Lower lobe of right lung (tissue), 2 donors: ENCODE measurements around the gene C1QTNF1. TPM values are rescaled to one million over a fixed set of nuclear protein-coding genes. Genes with fewer than 3 reads are reported as not detected.

Source experiments
- ATAC-seq, 2 donors: fragments of 200-7000 bp; cut with Tn5 transposase; one replicate each; pipeline ENCODE4 v1.9.1; 2020 to 2022; ENCODE audit warnings: mild to moderate bottlenecking in 2 of 2, moderate library complexity in 2 of 2
- DNase-seq: peaks from one replicate; pipeline ENCODE4 v3.0.0-alpha.2; 2020
- H3K27ac ChIP-seq: fragments of 200-600 bp; one replicate; pipeline ENCODE4 v1.8.0; 2022
- H3K27me3 ChIP-seq: fragments of 200-600 bp; one replicate; pipeline ENCODE4 v1.8.0; 2022; ENCODE audit warnings: low read depth
- H3K36me3 ChIP-seq: fragments of 200-600 bp; one replicate; pipeline ENCODE4 v1.8.0; 2022; ENCODE audit warnings: mild to moderate bottlenecking
- H3K4me1 ChIP-seq: fragments of 200-600 bp; one replicate; pipeline ENCODE4 v1.8.0; 2022
- H3K4me3 ChIP-seq: fragments of 200-600 bp; one replicate; pipeline ENCODE4 v1.8.0; 2022; ENCODE audit warnings: mild to moderate bottlenecking
- H3K9me3 ChIP-seq: fragments of 200-600 bp; one replicate; pipeline ENCODE4 v1.8.0; 2022
- intact Hi-C: fragments of 100-400 bp; cut with DNase I; formaldehyde crosslinking; loops from one replicate; pipeline ENCODE4 v1.11.0; 2022
- total RNA-seq: library from RNA; stranded (reverse); fragmentation: NEBNext Ultra II Directional; extraction: Animal tissue kit (Norgen Biotek cat#: 25700); gene quantifications from one replicate; pipeline ENCODE4 v1.2.1, GENCODE V29; 2021
- TF ChIP-seq, protein P1 (sequence below): fragments of 200-600 bp; IDR thresholded peaks from one replicate; pipeline ENCODE4 v1.8.0; 2022; ENCODE audit warnings: antibody characterized with exemption, mild to moderate bottlenecking
- donor health status: DM: no; HTN: yes; CAD: no; lungs with severe emphysema.

Gene C1QTNF1
- total RNA-seq, 1 donor from 2014 or later, result 24.9 TPM

GRCh38 chr17:79084291-79085153, 60.6 kb downstream of the C1QTNF1 start:
- intact Hi-C loops, result no loop called here
- TF ChIP-seq, protein P1, sequence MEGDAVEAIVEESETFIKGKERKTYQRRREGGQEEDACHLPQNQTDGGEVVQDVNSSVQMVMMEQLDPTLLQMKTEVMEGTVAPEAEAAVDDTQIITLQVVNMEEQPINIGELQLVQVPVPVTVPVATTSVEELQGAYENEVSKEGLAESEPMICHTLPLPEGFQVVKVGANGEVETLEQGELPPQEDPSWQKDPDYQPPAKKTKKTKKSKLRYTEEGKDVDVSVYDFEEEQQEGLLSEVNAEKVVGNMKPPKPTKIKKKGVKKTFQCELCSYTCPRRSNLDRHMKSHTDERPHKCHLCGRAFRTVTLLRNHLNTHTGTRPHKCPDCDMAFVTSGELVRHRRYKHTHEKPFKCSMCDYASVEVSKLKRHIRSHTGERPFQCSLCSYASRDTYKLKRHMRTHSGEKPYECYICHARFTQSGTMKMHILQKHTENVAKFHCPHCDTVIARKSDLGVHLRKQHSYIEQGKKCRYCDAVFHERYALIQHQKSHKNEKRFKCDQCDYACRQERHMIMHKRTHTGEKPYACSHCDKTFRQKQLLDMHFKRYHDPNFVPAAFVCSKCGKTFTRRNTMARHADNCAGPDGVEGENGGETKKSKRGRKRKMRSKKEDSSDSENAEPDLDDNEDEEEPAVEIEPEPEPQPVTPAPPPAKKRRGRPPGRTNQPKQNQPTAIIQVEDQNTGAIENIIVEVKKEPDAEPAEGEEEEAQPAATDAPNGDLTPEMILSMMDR, result no peak
- no peak overlapping the region for H3K4me3 ChIP-seq
- ATAC-seq (no peak), DNase-seq (no peak)
- H3K9me3 ChIP-seq, result no peaks in the 10 kb centered on the region
- H3K27ac ChIP-seq, result no peak overlapping the region
- H3K4me1 ChIP-seq, result no peaks in the 10 kb centered on the region
- no peaks in the 10 kb centered on the region for H3K27me3 ChIP-seq
- H3K36me3 ChIP-seq, result peaks cover 75% of the 10 kb centered on the region

DNA sequence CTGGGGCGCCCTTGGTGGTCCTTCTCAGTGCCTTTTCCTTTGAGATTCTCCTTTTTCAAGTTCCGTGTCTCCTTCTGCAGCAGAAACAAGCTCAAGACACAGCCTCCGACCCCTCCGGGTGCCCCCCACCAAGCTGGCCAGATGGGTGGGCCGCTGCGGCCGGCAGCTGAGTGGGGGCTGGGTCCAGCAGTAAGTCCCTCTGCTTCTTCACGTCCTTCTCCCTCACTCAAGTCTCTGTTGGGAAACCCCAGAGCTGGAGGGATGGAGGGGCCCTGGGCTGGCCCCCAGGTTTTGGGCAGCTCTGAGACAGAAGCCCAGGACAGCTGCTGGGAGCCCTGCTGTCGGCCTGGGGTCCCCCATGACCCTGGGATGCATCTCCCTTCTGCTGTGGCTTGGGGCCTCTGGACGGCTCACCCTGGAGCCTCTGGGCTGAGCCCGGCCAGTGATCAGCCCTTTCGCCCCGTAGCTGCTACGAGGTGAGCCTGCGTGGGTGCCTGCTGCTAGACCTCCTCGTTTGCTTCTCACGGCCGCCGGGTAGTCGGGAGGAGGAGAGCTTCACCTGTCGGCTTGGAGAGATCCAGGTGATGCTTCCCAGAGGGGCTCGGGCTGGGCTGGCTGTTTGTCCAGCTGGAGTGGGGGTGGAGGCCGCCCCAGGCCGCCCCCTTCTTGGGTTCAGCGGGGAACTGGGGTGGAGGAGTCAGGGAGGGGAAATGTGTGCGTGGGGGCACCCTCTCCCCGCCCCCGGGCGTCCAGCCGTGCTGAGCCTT, 61.4 kb downstream of the C1QTNF1 start:
- no peak for ATAC-seq
- Histone ChIP-seq H3K27me3 (no peaks in the 10 kb centered on the region), H3K4me3 (no peak overlapping the region), H3K36me3 (peaks cover 67% of the 10 kb centered on the region), H3K9me3 (no peaks in the 10 kb centered on the region), H3K4me1 (no peaks in the 10 kb centered on the region), H3K27ac (no peak overlapping the region)
- TF ChIP-seq, protein P1, result no peak
- intact Hi-C loops, result no loop called here
- no peak for DNase-seq

- Histone ChIP-seq H3K27ac (no peak overlapping the region), H3K36me3 (peaks cover 60% of the 10 kb centered on the region), H3K4me3 (no peak overlapping the region), H3K4me1 (no peaks in the 10 kb centered on the region), H3K27me3 (peaks cover 2% of the 10 kb centered on the region), H3K9me3 (no peaks in the 10 kb centered on the region)
- TF ChIP-seq, protein P1, result no peak
- DNase-seq (no peak), ATAC-seq (no peak)
- intact Hi-C loops, result no loop called here
These were observed 62.1 kb downstream of the C1QTNF1 start for GRCh38 chr17:79085921-79086551.

GRCh38 chr17:79086609-79087427, 62.8 kb downstream of the C1QTNF1 start:
- TF ChIP-seq, protein P1, result no peak
- Histone ChIP-seq H3K27me3 (peaks cover 9% of the 10 kb centered on the region), H3K4me1 (no peaks in the 10 kb centered on the region), H3K9me3 (no peaks in the 10 kb centered on the region), H3K36me3 (peaks cover 55% of the 10 kb centered on the region), H3K27ac (no peak overlapping the region), H3K4me3 (no peak overlapping the region)
- ATAC-seq (no peak), DNase-seq (no peak)
- intact Hi-C loops, result no loop called here
